Activated T-cell treated with anti-CD3 and anti-CD28 coated beads for 24 hours (primary cell): ENCODE measurements around the gene SLC2A13.
A peak's percentile ranks its signal among the peaks of the same experiment; 100 is the strongest.
"Not testable (repeated sequence)": the region's sequence is repeated elsewhere in the genome, so short reads cannot be mapped to it uniquely, and the experiment has no call there.

Experiments
- DNase-seq: peaks from one replicate; pipeline ENCODE4 v3.0.0-alpha.2; 2020; ENCODE audit warnings: low read depth

The SLC2A13 gene

DNA sequence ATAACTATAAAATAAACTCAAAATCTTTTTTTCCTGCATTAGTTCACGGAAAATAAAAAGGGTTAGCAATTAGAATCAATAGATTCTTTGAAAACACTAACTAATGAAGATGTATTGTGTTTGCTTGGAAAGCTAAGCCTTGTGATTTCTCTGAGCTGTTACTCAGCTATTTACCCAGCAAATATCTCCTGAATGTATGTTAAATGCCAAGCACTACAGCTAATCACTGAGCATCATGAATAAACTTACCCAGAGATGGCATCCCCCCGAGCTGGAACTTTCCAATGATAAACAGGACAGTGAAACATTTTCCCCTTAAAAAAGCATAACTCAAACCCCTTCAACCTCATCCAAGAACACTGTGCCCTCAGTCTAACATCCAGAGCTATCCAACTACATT, 71.2 kb downstream of the SLC2A13 start:
- no peak for DNase-seq

DNA sequence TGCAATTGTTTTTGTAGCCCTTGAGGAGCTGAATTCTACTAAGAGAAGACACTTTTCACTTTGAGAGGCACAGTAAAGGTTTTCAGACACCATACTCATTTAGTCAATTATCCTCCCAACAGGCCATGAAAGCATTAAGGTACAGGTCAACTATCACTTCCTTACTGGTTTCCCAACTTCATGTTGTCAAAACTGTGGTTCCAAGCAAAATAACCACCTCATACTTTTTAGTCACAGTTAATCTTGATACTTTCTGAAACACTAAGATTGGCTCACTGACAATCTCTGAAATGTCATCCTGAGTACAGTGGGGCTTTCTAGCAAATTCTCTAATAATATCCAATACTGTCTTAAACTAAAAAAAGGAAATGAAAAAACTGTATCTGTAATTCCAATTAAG, 71.7 kb downstream of the SLC2A13 start:
- DNase-seq = no peak

DNA sequence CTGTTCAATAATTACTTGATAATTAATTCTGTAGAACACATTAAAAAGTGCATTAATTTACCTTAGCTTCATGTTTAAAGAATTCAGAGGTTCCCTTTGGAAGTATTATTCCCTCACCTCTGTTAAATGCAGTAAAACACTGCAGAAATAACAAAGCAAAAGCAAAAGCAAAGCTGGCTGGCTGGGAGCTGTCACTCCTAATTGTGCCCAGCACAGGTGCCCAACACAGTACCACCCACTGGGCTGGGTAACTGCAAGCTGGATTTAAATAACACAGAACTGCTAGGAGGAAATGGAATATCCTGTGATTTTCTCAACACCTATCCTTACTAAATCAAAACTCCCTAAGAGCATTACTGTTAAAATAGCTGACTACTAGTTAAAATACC, 72.6 kb downstream of the SLC2A13 start:
- DNase-seq = no peak

DNA sequence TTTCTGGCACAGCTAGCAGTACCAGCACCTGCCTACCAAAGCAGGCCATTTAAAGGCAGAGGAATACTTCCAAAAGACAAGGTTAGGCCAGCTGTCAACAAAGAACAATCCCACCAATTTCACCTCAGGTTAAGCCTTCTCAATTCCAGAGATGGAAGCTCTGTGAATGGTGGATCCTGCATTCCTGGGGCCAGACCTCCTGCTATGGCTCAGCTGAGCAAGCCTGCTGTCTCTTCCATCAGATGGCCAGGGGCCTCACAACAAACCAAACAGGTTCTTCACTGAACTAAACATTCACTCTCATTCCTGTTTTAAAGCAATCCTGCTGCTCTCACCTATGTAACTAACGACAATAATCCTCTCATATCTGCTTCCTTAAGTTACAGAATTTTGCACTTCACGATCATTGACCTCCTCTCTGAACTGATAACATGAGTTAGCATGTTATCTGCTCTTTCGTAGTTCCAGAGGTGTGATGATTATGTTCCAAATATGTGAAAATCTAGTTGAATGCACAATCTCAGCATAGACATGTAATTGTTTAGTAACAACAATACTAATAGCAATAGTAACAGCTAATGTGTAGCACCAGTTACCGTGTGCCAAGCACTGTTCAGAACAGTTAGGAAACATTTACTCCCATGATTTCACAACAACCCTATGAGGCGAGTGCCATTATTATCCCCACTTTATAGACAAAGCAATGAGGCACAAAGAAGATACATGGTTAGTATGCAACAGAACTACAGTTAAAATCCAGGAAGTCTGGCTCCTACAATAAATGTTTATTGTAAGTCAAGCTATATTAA, 73.2 kb downstream of the SLC2A13 start:
- DNase-seq = no peak

DNA sequence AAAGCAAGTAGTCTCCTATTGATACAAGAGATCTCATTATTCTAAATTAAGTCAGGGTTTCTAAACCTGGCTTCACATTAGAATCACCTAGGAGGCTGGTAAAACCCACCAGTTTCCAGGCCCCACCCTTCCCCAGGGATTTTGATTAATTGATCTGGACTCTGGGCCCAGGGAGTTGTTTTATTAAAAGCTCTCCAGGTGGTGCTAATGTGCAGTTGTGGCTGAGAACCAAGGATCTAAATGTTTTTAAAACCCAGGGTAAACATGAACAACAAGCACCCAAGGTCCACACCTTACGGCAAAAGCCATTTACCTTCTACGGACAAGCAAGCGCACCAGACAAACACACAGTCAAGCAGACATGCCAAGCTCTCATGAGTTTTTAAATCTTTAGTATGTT, 73.9 kb downstream of the SLC2A13 start:
- no peak for DNase-seq

DNA sequence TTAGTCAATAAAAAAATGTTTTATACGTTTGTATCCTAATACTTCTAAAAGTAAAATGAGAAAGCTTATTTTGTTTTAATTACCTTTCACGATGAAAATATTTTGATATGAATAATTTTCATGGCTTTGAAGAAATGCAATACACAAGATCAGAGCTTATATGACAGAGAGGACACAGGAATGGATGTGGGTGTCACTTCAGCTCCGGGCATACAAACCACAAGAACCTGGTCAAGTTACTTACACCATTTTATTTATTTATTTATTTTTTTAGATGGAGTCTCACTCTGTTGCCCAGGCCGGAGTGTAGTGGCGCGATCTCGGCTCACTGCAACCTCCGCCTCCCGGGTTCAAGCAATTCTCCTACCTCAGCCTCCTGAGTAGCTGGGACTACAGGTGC, 74.9 kb downstream of the SLC2A13 start:
- DNase-seq = not testable (repeated sequence)

DNA sequence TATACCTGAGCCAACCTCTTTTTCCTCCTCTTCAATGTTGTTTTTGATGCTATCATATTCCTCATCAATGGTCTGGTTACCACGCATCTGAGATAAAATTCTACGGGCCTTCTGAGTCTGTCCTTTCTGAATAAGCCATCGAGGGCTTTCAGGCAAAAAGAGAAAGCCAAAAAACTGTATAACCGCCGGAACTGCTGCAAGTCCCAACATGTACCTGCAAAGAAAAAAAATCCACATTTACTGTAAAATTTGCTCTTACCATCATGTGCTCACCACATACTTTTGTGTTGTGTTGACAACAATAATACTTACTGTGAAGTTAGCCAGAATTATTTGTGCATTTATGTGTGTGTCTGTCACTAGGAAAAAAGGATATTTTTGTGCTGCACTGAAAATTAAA, 77.6 kb downstream of the SLC2A13 start:
- no peak for DNase-seq

DNA sequence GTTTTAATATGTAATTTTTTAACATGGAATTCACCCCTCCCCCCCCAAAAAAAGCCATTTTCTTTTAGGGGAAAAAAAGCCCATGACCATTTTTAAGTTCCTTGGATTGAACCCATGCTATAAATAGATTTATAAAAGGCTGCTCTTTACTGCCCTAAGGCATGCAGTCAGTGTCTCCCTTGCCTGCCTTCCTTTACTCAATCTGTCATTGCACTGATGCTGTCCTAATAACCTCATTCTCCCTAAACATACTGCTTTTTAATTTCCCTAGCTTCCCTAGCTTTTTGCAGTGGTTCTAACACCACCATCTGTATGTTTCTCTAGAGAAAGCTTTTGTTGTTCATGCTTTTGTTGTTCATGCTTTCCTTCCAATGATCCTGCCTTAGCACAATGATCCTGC, 83.0 kb downstream of the SLC2A13 start:
- DNase-seq = no peak

DNA sequence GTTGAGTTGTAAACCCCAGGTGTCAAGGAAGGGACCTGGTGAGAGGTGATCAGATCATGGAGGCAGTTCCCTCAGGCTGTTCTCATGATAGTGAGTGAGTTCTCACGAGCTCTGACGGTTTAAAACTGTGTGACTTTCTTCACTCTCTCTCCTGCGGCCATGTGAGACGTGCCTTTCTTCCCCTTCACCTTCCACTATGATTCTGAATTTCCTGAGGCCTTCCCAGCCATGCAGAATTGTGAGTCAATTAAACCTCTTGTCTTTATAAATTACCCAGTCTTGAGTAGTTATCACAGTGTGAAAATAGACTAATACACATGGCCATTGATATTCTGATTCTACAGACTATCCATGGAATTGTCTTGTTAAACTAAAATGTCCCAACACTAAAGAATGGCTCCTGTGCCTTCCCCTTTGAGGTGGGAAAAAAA, 85.6 kb downstream of the SLC2A13 start:
- no peak for DNase-seq

DNA sequence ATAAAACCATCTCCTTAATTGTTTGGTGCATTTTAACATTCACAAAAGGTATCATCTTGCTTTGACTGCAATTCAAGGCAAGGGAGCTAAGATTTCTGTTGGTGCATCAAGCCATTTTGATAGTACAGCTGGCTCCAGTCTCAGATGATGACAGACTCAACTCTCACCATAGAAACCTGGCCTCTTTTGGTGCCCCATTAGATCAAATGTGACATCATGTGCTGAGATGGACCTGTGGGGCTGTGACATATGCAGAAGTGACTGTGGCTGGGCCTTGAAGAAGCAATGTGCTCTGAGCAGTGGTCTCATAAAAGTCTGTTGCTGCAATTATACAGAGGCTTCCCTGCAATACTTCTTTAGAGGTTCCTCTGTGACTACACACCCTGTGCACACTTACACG, 88.4 kb downstream of the SLC2A13 start:
- DNase-seq = no peak

DNA sequence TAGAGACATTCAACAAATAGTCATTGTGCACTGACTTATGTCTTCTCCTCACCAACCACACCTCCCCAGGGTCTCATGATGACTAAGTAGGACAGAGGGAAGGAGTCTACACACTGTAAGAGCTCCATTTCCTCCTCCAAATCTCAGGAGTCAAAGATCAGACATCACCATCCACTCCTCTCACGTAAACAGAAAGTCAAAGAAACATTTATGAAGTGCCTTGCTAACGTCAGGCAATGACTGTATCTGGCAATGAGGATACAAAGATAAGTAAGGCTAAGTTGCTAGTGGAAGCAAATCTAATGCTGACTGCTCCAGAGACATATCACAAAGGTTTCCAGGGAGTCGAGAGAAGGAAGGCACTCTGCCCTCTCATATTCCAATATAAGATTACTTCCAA, 88.9 kb downstream of the SLC2A13 start:
- DNase-seq = no peak

DNA sequence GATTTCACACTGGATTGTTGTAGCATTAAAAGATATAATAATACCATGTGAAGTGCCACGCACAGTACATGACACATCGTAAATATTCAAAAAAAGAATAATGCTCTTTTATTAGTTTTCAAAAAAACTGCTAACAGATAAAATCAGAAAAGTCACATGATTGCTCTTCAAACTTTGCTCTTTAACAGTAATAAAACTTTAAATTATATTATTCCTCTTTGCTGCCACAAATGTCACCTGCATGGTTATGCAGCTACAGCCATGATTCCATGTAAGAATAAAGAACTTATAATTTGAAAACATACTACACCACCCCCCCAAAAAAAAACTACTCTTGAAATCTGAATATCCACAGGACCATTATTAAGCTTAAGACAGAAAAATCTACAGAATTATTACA, 90.0 kb downstream of the SLC2A13 start:
- no peak for DNase-seq

DNA sequence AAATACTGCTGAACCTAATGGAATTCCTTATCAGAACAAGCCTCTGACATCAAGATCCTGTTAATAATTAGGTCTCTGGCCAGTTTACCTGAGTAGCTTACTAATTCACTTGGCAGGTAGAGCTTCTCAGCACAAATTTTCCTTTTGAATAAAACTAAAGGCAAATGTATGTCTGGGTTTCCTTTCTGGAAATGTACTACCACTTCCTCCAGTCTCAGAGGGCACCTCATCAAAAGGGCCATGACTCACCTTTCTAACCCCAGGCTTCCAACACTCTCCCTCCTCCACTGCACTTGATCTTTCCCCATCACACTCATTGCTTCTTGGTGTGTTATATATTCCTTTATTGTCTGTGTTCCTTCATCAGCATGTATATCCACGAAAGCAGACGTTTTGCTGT, 90.5 kb downstream of the SLC2A13 start:
- DNase-seq = no peak

DNA sequence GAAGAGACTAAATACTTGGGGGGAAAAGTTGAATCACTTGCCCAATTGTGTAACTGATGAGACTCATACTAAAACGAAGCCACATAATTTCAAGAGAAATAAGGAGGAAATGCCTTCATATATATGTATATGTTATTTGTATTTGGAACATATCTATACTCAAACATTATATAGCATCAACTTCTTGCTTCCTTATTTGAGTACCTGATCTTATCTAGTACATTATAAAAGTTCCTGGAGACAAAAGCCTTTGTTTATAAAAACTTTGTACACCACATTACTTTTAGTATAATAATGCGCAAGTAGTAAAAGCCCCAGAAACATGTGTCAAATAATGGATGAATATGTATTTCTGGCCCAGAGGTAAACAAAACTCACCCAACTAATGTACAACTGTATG, 92.0 kb downstream of the SLC2A13 start:
- no peak for DNase-seq

DNA sequence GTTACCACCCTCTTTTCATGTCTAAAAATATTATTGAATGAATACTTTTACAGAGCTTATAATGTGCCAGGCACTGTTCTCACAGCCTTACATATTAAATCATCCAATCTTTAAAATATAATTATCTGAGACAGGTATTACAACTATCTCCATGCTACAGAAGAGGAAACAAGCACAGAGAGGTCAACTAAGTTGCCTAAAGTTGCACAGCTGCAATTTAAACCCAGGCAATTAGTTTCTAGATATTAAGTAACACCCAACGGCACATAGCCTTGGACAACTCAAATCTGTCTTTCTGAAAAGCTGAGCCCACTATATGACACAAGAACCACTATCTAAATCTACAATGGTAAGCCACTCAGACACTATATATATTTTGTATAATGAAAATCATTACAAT, 92.6 kb downstream of the SLC2A13 start:
- DNase-seq = no peak

DNA sequence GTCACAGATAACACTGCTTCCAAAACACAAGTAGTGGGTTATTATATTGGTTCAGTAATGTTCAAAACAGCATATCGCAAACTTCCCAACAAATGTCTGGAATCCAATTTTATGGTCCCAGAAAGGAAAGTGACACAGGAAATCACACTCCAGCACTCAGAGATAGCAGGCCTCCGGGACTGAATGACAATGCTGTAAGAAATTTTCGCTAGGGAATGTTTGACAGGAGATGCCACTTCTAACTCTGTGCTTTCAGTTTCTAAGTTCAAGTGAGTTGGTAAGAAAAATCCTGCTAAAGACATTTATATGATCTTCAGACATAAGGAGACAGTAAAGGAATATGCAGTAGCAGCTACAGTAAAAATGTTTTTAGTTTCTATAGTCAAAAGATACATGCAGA, 93.2 kb downstream of the SLC2A13 start:
- no peak for DNase-seq

DNA sequence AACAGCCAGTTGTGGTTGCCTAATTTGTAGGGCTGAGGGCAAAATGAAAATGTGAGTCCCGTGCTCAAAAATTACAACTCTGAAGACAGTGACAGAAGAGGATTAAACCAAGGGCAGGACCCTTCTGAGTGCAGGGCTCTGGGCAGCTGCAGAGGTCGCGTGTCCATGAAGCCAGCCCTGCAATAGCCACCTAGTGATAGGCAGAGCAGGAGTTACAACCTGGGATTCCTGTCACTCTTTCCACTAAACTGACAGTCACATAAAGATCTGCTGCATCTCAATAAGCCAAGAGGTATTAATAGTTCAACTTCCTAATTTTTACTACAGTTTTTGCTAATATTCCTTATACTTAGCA, 94.1 kb downstream of the SLC2A13 start:
- DNase-seq = no peak

DNA sequence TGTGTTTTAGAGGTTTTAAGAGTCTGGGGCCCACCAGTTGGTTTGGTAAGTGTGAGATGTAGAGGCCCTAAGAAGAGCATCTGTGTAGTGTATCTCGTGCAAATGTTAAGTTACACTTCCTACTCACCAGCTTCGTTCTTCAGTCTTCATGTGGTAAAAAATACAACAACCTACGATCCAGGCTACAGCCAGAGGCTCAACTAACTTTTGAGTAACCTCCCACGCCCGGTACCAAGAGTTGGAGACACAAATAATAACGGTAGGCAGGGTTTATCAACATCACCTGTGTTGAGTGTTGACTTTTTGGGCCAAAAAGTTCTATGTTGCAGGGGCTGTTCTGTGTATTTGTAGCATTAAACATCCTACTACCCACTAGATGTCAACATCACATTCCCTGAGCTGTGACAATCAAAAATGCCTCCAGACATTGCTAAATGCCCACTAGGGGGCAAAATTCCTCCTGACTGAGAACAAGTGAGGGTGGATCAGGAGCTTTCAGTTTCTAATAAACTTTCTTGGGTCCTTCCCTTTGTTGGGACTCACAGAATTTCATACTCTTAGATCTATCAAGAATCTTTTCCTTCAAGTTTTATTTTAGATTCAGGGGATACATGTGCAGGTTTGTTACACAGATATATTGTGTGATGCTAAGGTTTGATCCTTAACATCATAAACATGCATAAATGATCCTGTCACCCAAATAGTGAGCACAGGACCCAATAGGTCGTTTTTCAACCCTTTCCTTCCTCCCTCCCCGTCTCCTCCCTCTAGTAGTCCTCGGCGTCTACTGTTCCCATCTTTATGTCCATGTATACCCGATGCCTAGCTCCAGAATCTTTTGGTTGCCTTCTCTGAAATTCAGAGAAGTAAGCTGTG, 94.7 kb downstream of the SLC2A13 start:
- DNase-seq = peak; percentile 33

DNA sequence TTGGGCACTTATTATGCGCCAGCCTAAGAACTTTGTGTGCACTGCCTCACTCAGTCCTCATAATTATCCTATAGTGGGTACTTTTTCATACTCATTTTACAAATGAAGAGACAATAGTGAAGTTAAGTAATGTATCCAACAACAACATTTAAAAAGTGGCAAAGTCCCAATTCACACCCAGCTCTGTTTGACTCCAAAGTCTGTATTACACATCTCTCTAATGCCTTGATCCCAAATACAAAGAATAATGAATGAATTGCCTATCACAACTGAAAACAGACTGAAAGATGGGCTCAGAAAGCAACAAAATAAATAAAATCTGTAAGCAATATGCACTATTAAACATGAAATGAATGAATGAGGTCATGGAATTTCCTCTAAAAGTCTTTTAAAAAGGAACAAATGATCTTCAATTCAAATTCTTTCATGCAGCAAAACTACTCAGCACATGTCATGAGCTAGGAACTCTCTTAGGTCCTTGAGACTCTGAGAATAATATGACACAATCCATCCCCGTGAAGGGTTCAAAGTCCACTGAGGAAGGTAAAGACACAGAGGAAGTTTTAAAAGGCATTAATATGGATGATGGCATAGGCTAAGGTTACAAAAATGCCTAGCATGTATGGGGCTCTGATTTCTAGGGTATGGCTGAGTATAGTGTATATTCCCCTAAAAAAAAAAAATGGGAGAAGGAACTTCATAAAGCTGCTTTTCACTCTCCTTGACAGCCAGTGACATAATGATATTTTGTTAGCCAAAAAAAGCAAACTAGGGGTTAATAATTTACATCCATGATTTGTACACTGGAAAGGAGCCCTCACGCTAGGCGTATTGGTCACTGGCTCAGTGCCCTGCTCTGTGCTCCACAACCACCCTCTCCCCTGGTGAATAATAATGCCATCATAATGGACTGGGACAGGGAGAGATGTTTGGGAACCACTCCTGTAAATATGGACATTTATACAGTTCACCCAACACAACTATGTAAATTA, 103.4 kb downstream of the SLC2A13 start:
- no peak for DNase-seq

DNA sequence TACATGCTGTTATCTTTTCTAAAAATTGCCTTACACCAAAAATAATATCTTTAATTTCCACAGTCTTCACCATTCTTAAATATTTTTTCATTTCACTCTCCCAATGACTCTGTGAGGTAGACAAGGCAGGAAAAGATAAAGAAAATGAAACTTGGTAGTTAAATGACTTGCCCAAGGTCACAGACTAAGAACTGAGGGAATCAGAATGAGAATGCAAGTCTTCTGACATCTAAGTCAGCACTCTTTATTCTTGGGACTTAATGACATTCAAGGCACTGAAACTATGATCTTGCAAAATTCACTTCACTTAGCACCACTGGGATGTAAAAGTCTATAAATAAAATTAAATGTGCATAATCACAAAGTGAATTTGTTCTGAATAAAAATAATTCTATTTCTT, 104.5 kb downstream of the SLC2A13 start:
- no peak for DNase-seq

DNA sequence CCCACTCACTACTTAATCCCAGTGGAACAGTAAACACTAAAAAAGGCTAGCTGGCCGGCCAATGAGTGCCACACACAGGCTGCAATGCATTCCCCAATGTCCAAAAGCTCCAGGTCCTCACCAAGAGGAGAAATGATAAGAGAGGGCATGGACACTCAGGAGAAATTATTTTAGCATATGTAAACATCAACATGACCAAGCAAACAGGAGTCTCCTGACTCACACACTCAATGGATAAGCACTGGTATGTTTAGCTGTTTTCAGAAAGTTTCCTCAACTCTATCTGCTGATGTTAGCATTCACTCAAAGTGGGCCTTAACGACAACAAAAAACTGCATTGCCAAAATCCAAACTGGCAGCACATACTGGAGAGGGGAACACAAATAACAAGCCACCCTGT, 105.0 kb downstream of the SLC2A13 start:
- DNase-seq = no peak

DNA sequence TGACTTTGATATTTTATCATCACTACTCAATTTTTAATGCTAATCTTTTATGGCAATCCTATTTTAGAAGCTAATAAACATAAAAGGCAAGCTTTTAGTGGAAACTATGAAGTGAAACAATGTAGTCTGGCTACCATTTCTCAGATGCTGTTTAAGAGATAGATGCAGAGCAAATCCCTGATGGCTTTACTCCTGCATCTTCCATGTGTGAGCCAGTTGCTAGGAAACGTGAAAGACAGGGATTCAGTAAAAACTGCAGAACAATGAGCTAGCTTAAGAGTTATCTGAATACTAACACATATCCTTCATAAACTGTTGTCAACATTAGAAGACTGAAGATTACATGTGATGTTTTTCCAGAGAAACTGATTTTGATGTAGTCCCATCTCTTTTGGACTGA, 112.6 kb downstream of the SLC2A13 start:
- DNase-seq = no peak
